ENCODE data around the gene MARS1. TPM values are rescaled to one million over a fixed set of nuclear protein-coding genes. Genes with fewer than 3 reads are reported as not detected.
A peak's percentile ranks its signal among the peaks of the same experiment; 100 is the strongest.

MARS1 gene
- total and polyA plus RNA-seq, 2 donors (not counting 1 experiment from before 2014, with no cell fraction given) = 89.9 to 352 TPM

- TF ChIP-seq CTCF (conservative IDR thresholded peaks at IDR 0.05 in 1 of 2, IDR thresholded peaks at IDR 0.05 in 1 of 2; ENCODE audit: low read depth in 1 of 2, low read length in 2 of 2) = no peak
- no peak for TF ChIP-seq EZH2 (IDR thresholded peaks at IDR 0.05; ENCODE audit: low read length, missing control alignments)
- no peaks in the 10 kb centered on the region for H3K36me3 ChIP-seq (ENCODE audit: control insufficient read depth, insufficient read depth, low read length)
- DNase-seq (ENCODE audit: low read depth in 2 of 2) = no peak
- H3K27ac ChIP-seq (ENCODE audit: insufficient read depth, low read length) = no peak overlapping the region
- no peak overlapping the region for H3K9ac ChIP-seq (ENCODE audit: insufficient read depth, low read length)
- peak overlapping the region in 1 of 4 experiments; percentile 33 for H3K4me3 ChIP-seq (replicated peaks in 1 of 4; ENCODE audit: control extremely low read depth in 1 of 4, insufficient read depth in 1 of 4, low read depth in 3 of 4, low read length in 4 of 4)
- no peaks in the 10 kb centered on the region for H3K4me1 ChIP-seq (ENCODE audit: control insufficient read depth, extremely low read depth, insufficient read depth, low read length)
- peaks cover 63% of the 10 kb centered on the region for H3K27me3 ChIP-seq (ENCODE audit: control insufficient read depth, insufficient read depth, low read length)
- H4K20me1 ChIP-seq (ENCODE audit: control insufficient read depth, extremely low read depth, insufficient read depth, low read length) = no peaks in the 10 kb centered on the region
- no peaks in the 10 kb centered on the region for H3K9me3 ChIP-seq (ENCODE audit: control insufficient read depth, insufficient read depth, low read depth, low read length)
- peak overlapping the region; percentile 79 for H3K4me2 ChIP-seq (ENCODE audit: extremely low read depth, insufficient read depth, low read length)
- no peak overlapping the region for H2AFZ ChIP-seq (ENCODE audit: low read length)
- no peaks in the 10 kb centered on the region for H3K79me2 ChIP-seq (ENCODE audit: control insufficient read depth, insufficient read depth, low read length)
Measured at GRCh38 chr12:57476162-57476992, 11.5 kb upstream of the MARS1 start.

DNA sequence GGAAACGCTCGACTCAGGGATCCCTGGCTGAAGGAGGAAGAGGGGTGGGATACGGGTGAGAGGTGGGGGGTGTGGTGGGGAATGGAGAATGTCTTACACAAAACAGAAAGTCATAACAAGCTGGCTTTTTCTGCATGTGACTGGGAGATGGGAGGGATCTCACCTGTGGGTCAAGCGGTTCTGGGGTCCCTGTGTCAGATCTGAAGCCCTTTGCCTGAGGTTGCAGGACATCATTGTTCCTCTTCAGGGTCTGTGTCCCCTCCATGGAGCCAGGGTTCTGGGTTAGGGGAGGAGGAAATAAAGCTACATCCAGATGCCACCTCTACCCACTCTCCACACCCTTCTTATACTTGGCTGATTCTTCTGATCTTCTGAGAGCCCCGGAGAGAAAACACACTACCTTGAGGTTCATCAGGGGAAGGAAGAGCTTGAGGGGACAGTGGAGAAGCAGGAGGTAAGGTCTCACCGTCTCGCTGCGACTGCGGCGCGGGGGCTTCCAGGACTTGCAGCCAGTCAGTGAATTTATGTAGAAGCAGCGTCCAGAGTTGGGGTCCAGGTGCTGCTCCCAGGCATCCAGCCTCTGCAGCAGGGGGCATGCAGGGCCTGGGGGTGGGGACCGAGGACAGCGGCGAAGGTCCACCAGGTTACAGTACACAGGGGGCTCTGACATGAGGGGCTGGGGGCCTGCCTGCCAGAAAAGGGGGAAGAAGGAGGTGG, 10.7 kb upstream of the MARS1 start:
- no peaks in the 10 kb centered on the region for H3K36me3 ChIP-seq (ENCODE audit: control insufficient read depth, insufficient read depth, low read length)
- H2AFZ ChIP-seq (ENCODE audit: low read length) = no peak overlapping the region
- no peak overlapping the region for H3K4me2 ChIP-seq (ENCODE audit: extremely low read depth, insufficient read depth, low read length)
- TF ChIP-seq CTCF (conservative IDR thresholded peaks at IDR 0.05 in 1 of 2, IDR thresholded peaks at IDR 0.05 in 1 of 2; ENCODE audit: low read depth in 1 of 2, low read length in 2 of 2) (no peak), EZH2 (IDR thresholded peaks at IDR 0.05; ENCODE audit: low read length, missing control alignments) (no peak)
- H3K27me3 ChIP-seq (ENCODE audit: control insufficient read depth, insufficient read depth, low read length) = peaks cover 63% of the 10 kb centered on the region
- DNase-seq (ENCODE audit: low read depth in 2 of 2) = no peak
- H3K9me3 ChIP-seq (ENCODE audit: control insufficient read depth, insufficient read depth, low read depth, low read length) = no peaks in the 10 kb centered on the region
- no peaks in the 10 kb centered on the region for H3K4me1 ChIP-seq (ENCODE audit: control insufficient read depth, extremely low read depth, insufficient read depth, low read length)
- H4K20me1 ChIP-seq (ENCODE audit: control insufficient read depth, extremely low read depth, insufficient read depth, low read length) = no peaks in the 10 kb centered on the region
- no peak overlapping the region for H3K27ac ChIP-seq (ENCODE audit: insufficient read depth, low read length)
- no peaks in the 10 kb centered on the region for H3K79me2 ChIP-seq (ENCODE audit: control insufficient read depth, insufficient read depth, low read length)
- H3K9ac ChIP-seq (ENCODE audit: insufficient read depth, low read length) = no peak overlapping the region
- no peak overlapping the region for H3K4me3 ChIP-seq (replicated peaks in 1 of 4; ENCODE audit: control extremely low read depth in 1 of 4, insufficient read depth in 1 of 4, low read depth in 3 of 4, low read length in 4 of 4)
